GM12878 (cell line): ENCODE data around the gene KLF3. TPM values are rescaled to one million over a fixed set of nuclear protein-coding genes. Genes with fewer than 3 reads are reported as not detected.

Experiments
- ATAC-seq: fragments of 200-7000 bp; cut with Tn5 transposase; 3 replicates; pipeline ENCODE4 v1.9.1; 2020; ENCODE audit warnings: mild to moderate bottlenecking, moderate library complexity
- BruUV-seq: library from RNA; stranded (reverse); fragments of 400-500 nt; replicated peaks from 2 replicates; lab custom pipeline; 2021; lab: Mats Ljungman, UMichigan
- CTCF ChIA-PET: fragments of 300-600 bp; sonication (Branson Sonifier 250); formaldehyde crosslinking; extraction: SDS; loops from one replicate; lab custom pipeline; 2021; ENCODE audit warnings: inconsistent platforms; lab: Yijun Ruan, JAX
- POLR2A ChIA-PET: fragments of 350-600 bp; formaldehyde crosslinking; extraction: SDS; loops from one replicate; lab custom pipeline; 2021; ENCODE audit warnings: inconsistent platforms; lab: Charles Lee
- RAD21 ChIA-PET: fragments of 300-600 bp; sonication (Branson Sonifier 250); formaldehyde crosslinking; loops from one replicate; lab custom pipeline; 2023; ENCODE audit warnings: antibody characterized with exemption; ENCODE audit not compliant: unreplicated experiment; lab: Charles Lee
- SMC1A ChIA-PET: fragments of 300-600 bp; sonication (Branson Sonifier 250); formaldehyde crosslinking; loops from one replicate; lab custom pipeline; 2023; ENCODE audit not compliant: unreplicated experiment, uncharacterized antibody; lab: Charles Lee
- DNase-seq: peaks from one replicate; pipeline ENCODE4 v3.0.0-alpha.2; 2011; ENCODE audit warnings: low read depth, low spot score
- FAIRE-seq: peaks from 3 replicates; lab custom pipeline; 2011; peaks lifted over from hg19 to GRCh38; lab: Jason Lieb, UNC
- H2AFZ ChIP-seq: 2 replicates; pipeline ENCODE4 v1.6.0; 2011; ENCODE audit warnings: low read depth, low read length, control low read depth; ENCODE audit not compliant: control insufficient read depth
- H3K27ac ChIP-seq: 2 replicates; pipeline ENCODE4 v1.5.1; 2011; ENCODE audit warnings: control low read depth; ENCODE audit not compliant: control insufficient read depth, insufficient read depth
- H3K27me3 ChIP-seq, 2 experiments: replicated peaks in 1 of 2; 2 replicates each; pipeline versions ENCODE4 v1.6.0 to v1.6.1; 2011; ENCODE audit warnings: low read length in 1 of 2; ENCODE audit not compliant: control insufficient read depth in 2 of 2, insufficient read depth in 2 of 2
- H3K36me3 ChIP-seq, 2 experiments: 2 replicates each; pipeline ENCODE4 v1.5.1; 2011; ENCODE audit warnings: low read length in 1 of 2; ENCODE audit not compliant: control insufficient read depth in 2 of 2, insufficient read depth in 2 of 2
- H3K4me1 ChIP-seq: 2 replicates; pipeline ENCODE4 v1.6.1; 2011; ENCODE audit warnings: mild to moderate bottlenecking, low read length, moderate library complexity, mixed read lengths; ENCODE audit not compliant: control insufficient read depth, insufficient read depth
- H3K4me2 ChIP-seq: 2 replicates; pipeline ENCODE4 v1.6.0; 2011; ENCODE audit warnings: control low read depth; ENCODE audit not compliant: control insufficient read depth, insufficient read depth
- H3K4me3 ChIP-seq: fragments of 200-600 bp; sonication (generic); 2 replicates; pipeline ENCODE4 v1.5.1; 2016
- H3K79me2 ChIP-seq: 2 replicates; pipeline ENCODE4 v1.6.0; 2011; ENCODE audit warnings: low read length; ENCODE audit not compliant: control insufficient read depth, insufficient read depth
- H3K9ac ChIP-seq: 2 replicates; pipeline ENCODE4 v1.8.0; 2011; ENCODE audit warnings: low read length, control low read depth, mixed read lengths; ENCODE audit not compliant: control insufficient read depth, insufficient read depth
- H3K9me3 ChIP-seq: replicated peaks from 3 replicates; pipeline ENCODE4 v1.5.1; 2011; ENCODE audit warnings: mild to moderate bottlenecking, low read length; ENCODE audit not compliant: control insufficient read depth, insufficient read depth
- H4K20me1 ChIP-seq: 2 replicates; pipeline ENCODE4 v1.6.0; 2011; ENCODE audit not compliant: control insufficient read depth, insufficient read depth
- KDM1A ChIP-seq: fragments of 200-600 bp; sonication (generic); IDR thresholded peaks from 2 replicates; pipeline ENCODE4 v1.6.1; 2016; ENCODE audit warnings: borderline replicate concordance
- MTA2 ChIP-seq: fragments of 450-650 bp; IDR thresholded peaks from 2 replicates; pipeline ENCODE4 v1.6.1; 2016; ENCODE audit warnings: low read depth, mild to moderate bottlenecking, moderate library complexity
- RAD21 ChIP-seq: IDR thresholded peaks from 2 replicates; pipeline ENCODE4 v1.6.1; 2011; ENCODE audit warnings: mild to moderate bottlenecking, low read depth, low read length, moderate library complexity; ENCODE audit not compliant: insufficient read depth
- STAT1 ChIP-seq: fragments of 450-650 bp; conservative IDR thresholded peaks from 2 replicates; pipeline ENCODE4 v1.6.1; 2014; ENCODE audit warnings: antibody characterized with exemption, mild to moderate bottlenecking
- YBX1 ChIP-seq: fragments of 450-650 bp; IDR thresholded peaks from 2 replicates; pipeline ENCODE4 v1.6.1; 2016; ENCODE audit warnings: antibody characterized with exemption
- WGBS: methylation state at CpG from one replicate; pipeline ENCODE4 v1.1.6; 2016; ENCODE audit warnings: low lambda C conversion rate; ENCODE audit not compliant: insufficient replicate concordance, insufficient coverage; ENCODE audit errors: missing lambda C conversion rate; 5-methylcytosine and 5-hydroxymethylcytosine counted together
- in situ Hi-C: fragments of 300-500 bp; cut with MboI; formaldehyde crosslinking; loops from 9 replicates; pipeline ENCODE4 v1.14.3; 2018; ENCODE audit warnings: mixed read lengths
- intact Hi-C: fragments of 100-400 bp; cut with micrococcal nuclease; formaldehyde crosslinking; loops from one replicate; pipeline ENCODE4 v1.14.2; 2022; ENCODE audit not compliant: unreplicated experiment
- polyA plus RNA-seq, 11 experiments: library from polyadenylated mRNA; depleted of rRNA in 4 of 11; unstranded in 6 of 11; stranded (reverse) in 5 of 11; fragments of >200 nt; fragmentation: Nextera tagmentation in 4 of 11; fragmentation: Illumina TruSeq in 1 of 11; extraction: Ambion mirVana in 4 of 11; extraction: Trizol in 1 of 11; gene quantifications; 1 replicate in 1 of 11; 2 replicates in 10 of 11; pipeline versions ENCODE4 v1.2.1 to v1.2.3, GENCODE V29; 2011 to 2016; ENCODE audit warnings: inconsistent platforms in 2 of 11, missing spikeins in 2 of 11, low read depth in 1 of 11
- total RNA-seq, 4 experiments: library from RNA; depleted of rRNA in 3 of 4; stranded (reverse); fragments of >200 nt in 3 of 4; fragmentation: Illumina TruSeq in 1 of 4; extraction: Trizol in 1 of 4; gene quantifications; 2 replicates each; pipeline versions ENCODE4 v1.2.1 to v1.2.3, GENCODE V29; 2013 to 2021
- TF ChIP-seq, protein P1 (sequence below): IDR thresholded peaks from 2 replicates; pipeline ENCODE4 v1.6.1; 2012; ENCODE audit warnings: low read length, inconsistent platforms

The KLF3 gene
- total and polyA plus RNA-seq, 10 of the 15 experiments (the other 5 are each of a cell fraction or from before 2014, with no cell fraction given), result 1.4 to 5.8 (median 2.1) TPM

DNA sequence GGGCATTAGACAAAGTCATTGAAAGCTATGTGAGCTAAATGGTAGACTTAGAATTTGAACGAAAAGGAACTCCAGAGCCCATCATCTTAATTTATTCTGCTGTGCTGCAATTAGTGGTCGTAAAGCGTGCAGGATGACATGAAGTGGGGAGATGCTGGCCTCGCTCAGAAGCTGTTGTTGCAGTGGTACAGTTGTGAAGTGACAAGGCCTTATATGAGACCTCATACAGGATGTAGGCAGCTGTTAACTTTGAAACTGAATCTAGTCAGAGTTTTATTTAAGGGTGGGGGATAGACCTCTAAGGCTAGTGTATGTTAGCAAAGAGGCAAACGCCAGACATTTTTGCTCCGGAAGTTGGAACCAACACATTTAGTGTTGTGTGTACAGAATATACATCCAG is 13.4 kb downstream of the KLF3 start:
- CTCF ChIA-PET, result interaction anchor here (0.7 to 6.1 kb wide), 6 partner anchors 11 to 615 kb away, joined by 3 to 225 read pairs (median 12); partner anchors contain the start of gene TLR10
- Histone ChIP-seq H3K36me3 (no peaks in the 10 kb centered on the region; a peak in 1 of 4 replicates), H3K79me2 (peaks cover 40% of the 10 kb centered on the region), H3K9ac (no peak overlapping the region), H3K4me2 (no peak overlapping the region)
- in situ Hi-C loops, result no loop called here
- FAIRE-seq, result no peak
- TF ChIP-seq, protein P1, sequence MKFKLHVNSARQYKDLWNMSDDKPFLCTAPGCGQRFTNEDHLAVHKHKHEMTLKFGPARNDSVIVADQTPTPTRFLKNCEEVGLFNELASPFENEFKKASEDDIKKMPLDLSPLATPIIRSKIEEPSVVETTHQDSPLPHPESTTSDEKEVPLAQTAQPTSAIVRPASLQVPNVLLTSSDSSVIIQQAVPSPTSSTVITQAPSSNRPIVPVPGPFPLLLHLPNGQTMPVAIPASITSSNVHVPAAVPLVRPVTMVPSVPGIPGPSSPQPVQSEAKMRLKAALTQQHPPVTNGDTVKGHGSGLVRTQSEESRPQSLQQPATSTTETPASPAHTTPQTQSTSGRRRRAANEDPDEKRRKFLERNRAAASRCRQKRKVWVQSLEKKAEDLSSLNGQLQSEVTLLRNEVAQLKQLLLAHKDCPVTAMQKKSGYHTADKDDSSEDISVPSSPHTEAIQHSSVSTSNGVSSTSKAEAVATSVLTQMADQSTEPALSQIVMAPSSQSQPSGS, result no peak
- no peak for TF ChIP-seq RAD21
- TF ChIP-seq MTA2, result no peak
- no peak for TF ChIP-seq KDM1A
- no peak for TF ChIP-seq STAT1
- TF ChIP-seq YBX1, result no peak
- TF ChIP-seq, all 136 proteins: peak for 0
- Histone ChIP-seq H3K9me3 (no peaks in the 10 kb centered on the region; the same call in 2 of the 3 replicates), H3K27me3 (no peaks in the 10 kb centered on the region; a peak in 1 of 4 replicates), H4K20me1 (no peaks in the 10 kb centered on the region), H3K4me3 (no peak overlapping the region), H2AFZ (no peak overlapping the region), H3K27ac (no peak overlapping the region), H3K4me1 (peaks cover 27% of the 10 kb centered on the region)
- ATAC-seq (no peak), DNase-seq (no peak)
- ChIA-PET POLR2A (interaction anchor here (1.3 kb wide), 1 partner anchor 600 kb away, joined by 4 read pairs; no protein-coding TSS in a partner anchor), RAD21 (interaction anchor here (0.8 to 5.2 kb wide), 6 partner anchors 106 to 615 kb away, joined by 3 to 208 read pairs (median 33); partner anchors contain the start of gene TLR10), SMC1A (interaction anchor here (1.0 to 6.1 kb wide), 7 partner anchors 11 to 618 kb away, joined by 4 to 268 read pairs (median 26); no protein-coding TSS in a partner anchor)
- no TSS peak for BruUV-seq
- WGBS, result 90% methylated on average over 6 of the region's 6 CpGs
- intact Hi-C loops, result loop anchor here (10.0 kb wide), 1 partner anchor 233 kb away; no protein-coding TSS in a partner anchor
